GM12865 (cell line): ENCODE measurements around the gene PTPRU.

Experiments
- DNase-seq: peaks from one replicate; pipeline ENCODE4 v3.0.0; 2010; ENCODE audit warnings: low read depth
- H3K4me3 ChIP-seq: 2 replicates; pipeline ENCODE4 v1.5.1; 2011; ENCODE audit warnings: mild to moderate bottlenecking, low read depth, low read length, control low read depth
- CTCF ChIP-seq: IDR thresholded peaks from 2 replicates; pipeline ENCODE4 v1.5.1; 2011; ENCODE audit warnings: low read length, control low read depth, low read depth, inconsistent platforms; ENCODE audit not compliant: insufficient read depth; ENCODE audit errors: missing control alignments

Gene PTPRU

GRCh38 chr1:29235955-29236711, at the start of gene PTPRU:
Gene PTPRU, plus strand, starts transcription at chr1:29236522. Its CDS starts 123 bp downstream, at chr1:29236645.
- no peak within 1 kb of the TSS for H3K4me3 ChIP-seq
- DNase-seq: peak; percentile 72
- TF ChIP-seq CTCF: peak; percentile 82

GRCh38 chr1:29186707-29187106, 49.6 kb upstream of the PTPRU start:
- DNase-seq: no peak
- no peak overlapping the region for H3K4me3 ChIP-seq
- TF ChIP-seq CTCF: no peak

GRCh38 chr1:29190718-29191117, 45.6 kb upstream of the PTPRU start:
- no peak overlapping the region for H3K4me3 ChIP-seq
- no peak for TF ChIP-seq CTCF
- DNase-seq: no peak

- no peak for DNase-seq
- no peak for TF ChIP-seq CTCF
- no peak overlapping the region for H3K4me3 ChIP-seq
Measured at GRCh38 chr1:29193879-29194455, 42.4 kb upstream of the PTPRU start.

- TF ChIP-seq CTCF: no peak
- no peak for DNase-seq
- no peak overlapping the region for H3K4me3 ChIP-seq
Measured at GRCh38 chr1:29195881-29196291, 40.4 kb upstream of the PTPRU start.

GRCh38 chr1:29196863-29197589, 39.3 kb upstream of the PTPRU start:
- H3K4me3 ChIP-seq: no peak overlapping the region
- TF ChIP-seq CTCF: no peak
- DNase-seq: no peak
